Right renal pelvis (tissue), 4 donors: Measurements from ENCODE around the gene INHA. TPM values are rescaled to one million over a fixed set of nuclear protein-coding genes. Genes with fewer than 3 reads are reported as not detected.

Experiments used
- DNase-seq, 4 donors: peaks; one replicate each; pipeline ENCODE4 v3.0.0-alpha.2; 2013; ENCODE audit warnings: low read depth in 4 of 4, low spot score in 3 of 4, missing footprints in 1 of 4
- polyA plus RNA-seq, 4 donors: library from polyadenylated mRNA; unstranded; fragments of 120-200 nt; gene quantifications; one replicate each; pipeline ENCODE4 v1.2.1, GENCODE V29; 2013; ENCODE audit not compliant: insufficient read length in 4 of 4

INHA gene
- polyA plus RNA-seq, 4 donors, result 0.51 to 2.0 (median 1.6) TPM

DNA sequence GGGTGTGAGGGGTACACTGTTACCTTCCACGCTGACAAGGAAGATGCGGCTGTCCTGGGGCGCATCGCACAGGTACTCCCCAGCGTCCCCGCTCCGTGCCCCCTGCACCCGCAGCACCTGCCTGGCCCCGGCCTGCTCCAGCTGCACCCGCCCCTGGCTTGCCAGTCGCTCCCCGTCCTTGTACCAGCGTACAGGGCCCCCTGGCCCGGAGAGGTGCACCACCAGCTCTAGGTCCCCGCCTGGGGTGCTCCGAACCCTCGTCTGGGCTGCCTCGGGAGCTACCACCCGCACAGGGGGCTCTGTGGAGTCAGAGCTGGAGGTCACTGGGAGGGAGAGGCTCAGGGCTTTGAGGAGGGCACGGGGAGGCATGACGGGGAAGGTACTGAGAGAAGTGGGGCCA is 14.8 kb upstream of the INHA start:
- no peak for DNase-seq

DNA sequence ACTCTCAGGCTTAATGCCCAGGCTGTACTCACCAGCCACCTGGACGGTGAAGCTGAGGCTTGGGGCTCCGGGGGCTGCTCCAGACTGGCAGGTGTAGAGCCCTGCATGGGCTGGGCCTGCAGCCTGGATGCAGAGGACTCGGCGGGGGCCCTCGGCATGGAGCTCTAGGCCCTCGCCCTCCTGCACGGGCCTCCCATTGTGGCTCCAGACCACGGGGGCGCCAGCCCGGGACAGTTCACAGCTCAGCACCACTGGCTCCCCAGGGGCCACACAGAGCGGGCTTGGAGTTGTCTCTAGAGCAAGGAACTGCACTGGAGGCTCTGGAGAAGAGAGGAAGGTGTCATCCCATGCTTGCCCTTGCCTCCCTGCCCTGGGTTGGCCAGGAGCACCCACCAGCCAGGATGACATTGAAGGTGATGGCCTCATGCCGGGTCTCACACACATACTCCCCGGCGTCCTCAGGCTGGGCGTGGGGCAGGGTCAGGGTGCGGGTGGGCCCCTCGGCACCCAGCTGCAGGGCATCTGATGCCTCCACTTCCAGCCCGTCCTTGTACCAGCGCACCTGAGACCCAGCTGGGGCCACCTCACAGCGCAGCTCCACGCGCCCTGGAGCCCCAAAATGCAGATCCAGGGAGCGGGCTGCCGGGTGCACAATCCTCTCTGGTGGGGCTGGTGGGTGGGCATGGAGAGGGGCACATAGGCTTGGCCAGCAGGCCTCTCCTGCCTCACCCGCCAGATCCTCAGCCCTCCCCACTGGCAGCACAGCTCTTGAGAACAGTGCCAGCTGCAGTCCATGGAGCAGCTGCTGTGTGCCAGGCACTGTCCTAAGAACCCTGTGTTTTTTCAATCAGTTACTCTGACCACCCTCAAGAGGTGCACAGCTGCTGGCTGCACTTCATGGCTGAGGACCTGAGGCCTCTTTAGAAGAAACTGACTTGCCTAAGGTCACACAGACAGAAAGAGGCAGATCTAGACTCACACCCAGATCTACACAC is 14.0 kb upstream of the INHA start:
- no peak for DNase-seq

DNA sequence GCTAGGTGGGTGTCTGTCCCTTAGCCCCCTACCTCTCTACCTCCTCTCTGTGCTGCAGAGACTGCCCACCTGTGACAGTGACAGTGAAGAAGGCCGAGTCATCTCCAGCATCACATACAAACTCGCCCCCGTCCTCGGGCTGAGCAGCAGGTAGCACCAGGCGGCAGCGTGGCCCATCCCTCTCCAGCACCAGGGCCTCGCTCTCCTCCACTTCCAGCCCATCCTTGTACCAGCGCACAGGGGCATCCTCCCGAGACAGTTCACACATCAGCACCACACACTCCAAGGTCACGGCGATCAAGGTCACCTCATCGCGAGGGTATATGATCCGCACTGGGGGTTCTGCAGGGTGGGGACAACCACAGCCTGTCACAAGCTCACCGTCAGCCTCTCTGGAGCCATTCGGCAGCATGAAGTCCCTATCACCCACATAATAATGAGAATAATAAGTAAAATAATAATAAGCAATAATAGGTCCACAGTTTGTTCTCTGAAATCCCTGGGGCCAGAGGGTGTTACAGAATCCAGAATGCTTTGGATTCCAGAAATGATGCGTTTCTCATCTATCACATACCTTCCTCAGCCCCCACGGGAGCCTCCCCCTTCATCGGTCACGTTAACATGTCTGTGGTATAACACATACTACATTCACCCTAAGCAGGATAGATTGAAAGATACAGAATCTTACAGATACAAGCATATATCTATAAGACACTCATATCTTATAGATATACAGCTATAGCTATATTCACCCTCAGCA is 12.8 kb upstream of the INHA start:
- no peak for DNase-seq

DNA sequence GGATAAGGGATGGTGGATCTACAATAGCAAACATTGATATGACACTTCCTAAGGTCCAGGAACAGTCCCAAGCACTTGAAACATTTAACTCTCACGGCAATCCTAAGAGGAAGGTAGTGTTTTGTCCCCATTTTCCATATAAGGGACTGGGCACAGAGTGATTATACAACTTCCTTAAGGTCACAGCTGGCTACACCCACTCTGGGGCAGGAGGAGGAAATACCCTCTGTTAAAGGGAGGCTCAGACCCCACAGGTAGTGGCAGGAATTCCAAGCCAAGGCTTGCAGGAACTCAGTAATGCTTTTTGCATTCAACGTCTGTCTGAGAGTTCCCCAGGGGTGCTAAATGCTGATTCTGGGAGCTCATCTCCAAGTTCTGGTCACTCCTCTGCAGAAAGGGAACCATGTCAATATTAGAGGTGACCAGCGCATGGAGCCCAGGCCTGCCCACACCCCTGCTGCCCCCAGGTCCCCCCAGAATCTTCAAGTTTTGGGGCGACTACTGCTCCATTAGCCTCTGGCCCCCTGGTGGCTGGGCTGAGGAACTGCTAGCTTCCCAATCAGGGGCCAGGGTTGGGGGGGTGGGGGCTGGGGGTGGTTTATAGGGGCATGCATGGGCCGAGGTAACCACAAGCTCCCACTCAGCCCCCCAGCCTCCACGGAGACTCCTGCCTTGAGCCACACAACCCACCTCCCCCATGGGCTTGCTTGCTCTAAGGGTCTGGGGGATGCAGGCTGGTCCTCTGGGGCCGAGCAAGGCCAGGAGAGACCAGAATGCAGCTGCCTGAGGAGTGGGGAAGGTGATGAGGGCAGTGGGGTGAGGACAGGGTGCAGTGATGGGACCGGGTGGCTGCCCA is 11.8 kb upstream of the INHA start:
- DNase-seq, result no peak

DNA sequence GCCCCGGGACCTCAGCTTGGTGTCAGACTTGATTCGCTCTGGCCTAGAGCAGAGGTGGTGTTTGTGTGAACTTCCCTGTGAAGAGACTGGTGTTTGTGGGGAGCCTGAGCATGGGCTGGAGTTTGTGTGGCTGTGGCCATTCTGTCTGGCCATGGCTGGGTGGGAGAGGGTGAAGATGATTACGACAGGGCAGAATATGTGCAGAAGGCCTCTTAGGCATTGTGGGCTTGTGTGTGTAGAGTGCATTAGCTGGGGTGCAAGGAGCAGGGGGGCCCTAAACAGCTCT is 11.3 kb upstream of the INHA start:
- no peak for DNase-seq

DNA sequence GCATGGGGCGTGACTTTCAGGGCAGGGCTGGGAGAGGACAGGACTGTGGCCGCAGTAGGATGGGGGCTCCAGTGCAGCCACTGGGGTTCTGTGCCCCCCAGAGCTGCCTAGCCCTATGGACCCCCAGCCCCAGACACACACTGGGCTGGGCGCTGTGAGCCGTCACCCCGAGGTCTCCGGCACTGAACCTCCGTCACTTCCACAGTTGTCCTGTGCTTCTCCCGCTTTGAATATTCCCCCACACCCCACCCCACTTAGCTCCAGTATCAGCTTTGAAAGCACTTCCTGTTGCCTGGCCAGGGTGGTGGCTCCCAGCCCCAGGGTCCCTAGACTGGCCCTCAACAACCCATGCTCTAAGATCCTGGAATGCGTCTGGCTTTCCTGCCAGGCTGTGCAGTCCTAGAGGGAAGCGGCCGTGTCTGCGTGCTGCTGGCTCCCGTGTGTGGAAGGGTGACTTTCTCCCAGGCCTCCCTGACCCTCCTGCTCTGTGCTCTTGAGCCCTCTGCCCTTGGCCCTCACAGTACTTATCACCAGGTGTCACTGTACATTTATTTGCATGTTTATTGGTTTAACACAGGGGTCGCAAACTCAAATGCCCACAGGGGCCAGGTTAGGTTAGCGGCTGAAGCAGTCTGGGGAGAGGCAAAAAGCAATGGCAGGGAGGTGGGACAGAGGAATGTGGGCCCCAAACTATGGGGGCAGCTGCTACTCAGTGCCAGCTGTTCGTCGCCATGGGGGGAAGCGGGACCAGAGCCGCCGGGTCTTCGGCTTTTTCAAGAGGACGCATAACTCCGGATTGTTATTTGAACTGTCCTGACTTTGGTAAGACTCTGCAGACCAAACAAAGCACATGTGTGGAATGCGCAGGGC is 10.7 kb upstream of the INHA start:
- no peak for DNase-seq

DNA sequence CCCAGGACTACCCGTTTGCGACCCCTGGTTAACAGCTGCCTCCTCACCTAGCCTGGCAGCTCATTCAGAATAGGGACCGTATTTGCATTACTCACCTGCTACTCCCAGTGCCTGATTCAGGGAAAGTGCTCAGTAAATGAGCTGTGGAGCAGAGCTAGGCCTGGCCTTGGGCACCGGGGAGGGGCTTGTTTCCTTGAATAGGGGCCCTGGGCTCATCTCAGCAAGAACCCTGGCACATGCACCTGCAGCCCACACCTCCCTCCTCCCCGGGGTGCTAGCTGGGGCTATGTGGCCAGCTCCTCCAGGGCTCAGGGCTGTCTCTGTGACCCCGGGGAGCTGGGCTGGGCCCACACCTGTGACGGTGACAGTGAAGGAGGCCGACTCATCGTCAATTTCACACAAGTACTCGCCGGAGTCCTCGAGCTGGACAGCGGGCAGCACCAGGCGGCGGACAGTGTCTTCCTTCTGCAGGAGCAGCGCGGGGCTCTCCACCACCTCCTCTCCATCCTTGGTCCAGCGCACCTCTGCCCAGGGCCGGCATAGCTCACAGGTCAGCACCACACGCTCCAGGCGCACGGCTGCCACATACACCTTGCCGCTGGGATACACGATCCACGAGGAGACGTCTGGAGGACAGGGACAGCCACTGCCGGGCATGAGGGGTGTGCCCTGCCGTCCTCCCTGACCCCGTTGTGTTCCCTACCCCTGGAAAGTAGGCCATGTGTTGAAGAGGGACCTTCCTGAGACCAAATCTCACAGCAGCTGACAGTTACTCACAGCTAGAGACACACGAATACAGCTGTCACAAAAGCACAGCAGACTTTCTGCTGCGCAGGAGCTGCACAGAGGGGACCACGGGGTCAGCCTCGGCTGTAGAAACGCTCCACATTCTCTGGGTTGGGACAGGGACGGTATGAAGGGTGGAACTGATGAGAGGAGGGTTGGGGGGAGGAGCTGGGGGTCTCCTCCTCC is 9.8 kb upstream of the INHA start:
- DNase-seq, result no peak

DNA sequence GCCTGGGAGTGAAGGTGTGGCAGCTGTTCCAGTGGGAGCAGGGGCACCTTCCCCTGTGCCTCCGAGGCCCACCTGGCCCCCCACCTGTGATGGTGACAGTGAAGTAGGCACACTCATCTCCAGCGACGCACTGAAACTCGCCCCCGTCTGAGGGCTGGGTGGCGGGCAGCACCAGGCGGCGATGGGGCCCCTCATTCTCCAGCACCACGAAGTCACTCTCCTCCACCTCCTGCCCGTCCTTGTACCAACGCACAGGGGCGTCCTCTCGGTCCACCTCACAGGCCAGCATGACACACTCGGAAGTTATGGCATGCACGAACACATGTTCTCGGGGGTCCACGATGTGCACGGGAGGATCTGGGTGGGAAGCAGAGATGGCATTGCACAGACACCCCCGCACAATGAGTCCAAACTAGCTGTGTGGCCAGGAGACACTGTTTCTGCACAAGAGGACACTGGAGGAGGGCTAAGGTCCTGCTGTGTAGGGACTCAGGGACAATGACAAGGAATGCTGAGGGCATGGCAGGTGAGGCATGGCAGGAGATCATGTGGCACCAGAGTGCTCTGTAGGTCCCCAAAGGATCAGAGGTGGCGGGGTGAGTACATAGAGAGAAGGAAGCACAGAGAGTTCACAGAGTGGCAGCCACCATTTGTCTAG is 8.7 kb upstream of the INHA start:
- DNase-seq, result no peak

DNA sequence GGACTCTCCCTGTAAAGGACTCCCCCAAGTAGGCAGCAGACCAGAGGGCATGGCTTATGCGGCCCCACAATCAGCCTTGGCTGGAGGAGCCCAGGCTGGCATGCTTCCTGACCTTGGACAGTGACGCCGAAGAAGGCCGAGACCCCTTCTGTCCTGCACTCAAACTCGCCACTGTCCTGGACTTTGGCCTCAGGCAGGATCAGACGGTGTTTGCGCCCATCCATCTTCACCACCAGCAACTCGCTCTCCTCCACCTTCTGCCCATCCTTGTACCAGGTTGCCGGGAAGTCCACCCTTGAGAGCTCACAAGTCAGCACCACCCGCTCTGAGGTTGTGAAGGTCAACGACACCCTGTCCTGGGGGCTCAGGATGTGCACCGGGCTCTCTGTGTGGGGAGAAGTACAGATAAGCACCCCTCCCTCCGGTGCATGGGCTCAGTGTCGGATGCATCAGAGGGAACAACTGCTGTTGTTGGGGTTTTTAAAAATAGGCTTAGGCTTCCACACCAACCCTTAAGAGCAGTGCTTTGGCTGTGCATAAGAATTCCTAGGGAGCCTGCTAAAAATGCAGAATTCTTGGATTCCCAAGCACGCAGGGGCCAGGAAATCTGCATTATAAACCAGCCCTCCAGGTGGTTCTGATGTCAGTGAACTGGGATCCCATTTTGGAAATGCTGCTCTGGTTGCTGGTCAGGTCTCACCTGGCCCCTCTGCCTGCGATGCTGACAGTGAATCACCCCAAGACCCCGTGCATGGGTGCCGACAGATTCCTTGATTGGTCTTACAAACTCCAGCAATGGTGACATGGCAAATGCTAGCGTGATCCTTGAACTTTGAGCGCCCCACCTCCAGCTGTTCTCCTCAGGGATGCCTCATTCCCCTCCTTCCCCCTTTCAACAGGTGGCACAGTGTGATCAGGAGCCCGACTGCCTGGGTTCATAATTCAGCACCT is 6.7 kb upstream of the INHA start:
- no peak for DNase-seq

DNA sequence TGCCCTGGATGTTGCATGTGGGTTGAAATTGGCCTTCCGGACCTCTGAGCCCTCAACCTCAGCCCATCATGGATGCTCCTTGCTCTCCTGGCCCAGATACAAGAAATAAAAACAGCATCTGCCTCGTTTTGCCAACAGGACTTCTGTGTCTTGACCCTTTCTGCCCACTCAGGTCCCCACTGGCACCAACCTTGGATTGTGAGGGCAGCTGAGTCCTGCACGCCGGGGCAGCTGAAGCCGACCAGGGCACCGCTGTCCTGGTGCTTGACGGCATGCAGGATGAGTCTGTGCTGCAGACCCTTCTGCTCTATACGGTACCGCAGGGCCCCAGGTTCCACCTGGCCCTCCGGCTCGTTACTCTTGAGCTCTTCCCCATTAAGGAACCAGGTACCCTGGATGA is 5.5 kb upstream of the INHA start:
- no peak for DNase-seq

DNA sequence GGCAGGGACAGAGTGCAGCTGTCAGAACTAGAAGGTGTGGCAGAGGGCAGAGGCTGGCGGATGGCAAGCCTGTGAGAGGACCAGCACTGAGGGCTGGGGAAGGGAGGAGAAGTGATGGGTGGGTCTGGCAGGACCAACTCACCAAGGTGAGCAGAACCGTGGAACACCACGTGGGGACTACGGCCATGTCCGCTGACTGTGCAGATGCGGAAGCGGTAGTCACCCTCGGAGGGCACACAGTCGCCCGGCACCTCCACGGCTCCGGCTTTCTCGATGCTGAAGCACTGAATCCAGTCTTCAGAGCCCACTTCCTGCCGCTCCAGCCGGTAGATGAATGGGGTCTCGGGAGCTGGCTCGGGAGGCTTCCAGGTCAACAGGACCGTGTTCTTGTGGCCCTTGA is 5.0 kb upstream of the INHA start:
- no peak for DNase-seq

DNA sequence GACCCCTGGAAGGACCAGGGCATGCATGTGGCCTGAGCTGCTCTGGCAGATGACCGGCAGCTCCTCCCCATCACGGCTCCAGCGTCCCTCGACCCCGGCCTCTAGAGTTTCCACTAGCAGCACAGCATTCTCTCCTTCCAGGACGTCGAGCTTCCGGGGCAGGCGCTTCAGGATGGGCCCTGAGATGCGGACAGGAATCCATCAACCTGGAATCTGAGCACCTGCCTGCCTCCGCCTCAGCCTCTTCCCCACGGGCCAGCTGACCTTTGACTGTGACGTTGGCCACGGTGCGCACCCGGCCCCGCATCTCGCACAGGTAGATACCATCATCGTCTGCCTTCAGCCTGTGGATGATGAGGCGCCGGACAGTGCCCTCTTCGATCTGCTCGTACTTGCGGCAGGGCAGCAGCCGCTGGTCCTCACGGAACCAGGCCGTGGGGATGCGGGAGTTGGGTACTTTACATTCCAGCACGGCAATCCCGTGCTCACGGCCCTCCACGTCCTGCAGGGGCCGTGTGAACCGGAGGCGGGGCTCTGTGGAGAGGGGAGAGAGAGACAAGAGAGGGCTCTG is 4.2 kb upstream of the INHA start:
- no peak for DNase-seq

DNA sequence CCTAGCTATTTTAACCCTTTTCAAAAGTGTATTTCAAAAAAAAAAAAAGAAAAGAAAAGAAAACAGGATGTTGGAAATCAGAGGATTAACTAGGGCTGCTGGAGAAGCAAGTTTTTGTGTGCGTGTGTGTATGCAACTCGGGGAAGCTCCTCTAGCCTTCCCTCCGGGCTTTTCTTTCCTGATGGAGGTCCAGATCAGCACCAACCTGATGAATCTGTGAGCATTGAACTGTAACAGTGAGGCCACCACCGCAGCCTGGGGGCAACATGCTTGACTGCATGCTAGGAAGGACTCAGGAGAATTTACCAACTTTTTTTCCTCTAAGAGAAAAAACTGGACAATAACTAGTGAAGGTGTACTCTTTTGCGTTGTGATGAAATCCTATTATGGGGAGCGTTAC is 3.1 kb upstream of the INHA start:
- no peak for DNase-seq

DNA sequence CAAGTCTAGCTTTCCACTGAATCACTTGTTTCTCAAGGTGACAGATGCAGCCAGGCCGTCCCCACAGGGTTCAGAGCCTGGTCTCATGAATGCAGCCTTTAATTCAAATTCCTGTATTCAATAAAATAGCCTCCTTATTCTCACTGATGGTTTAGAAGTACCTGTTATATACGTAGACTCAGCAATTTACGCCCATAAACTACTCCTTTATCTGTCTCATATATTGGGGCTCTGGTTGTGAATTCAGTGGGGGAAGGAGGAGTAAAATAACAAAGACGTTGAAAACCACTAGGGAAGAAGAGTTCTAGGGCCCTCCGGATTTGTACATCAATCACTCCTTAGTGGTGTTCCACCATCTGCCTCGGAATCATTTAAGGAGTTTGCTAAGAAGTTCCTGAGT is 2.5 kb upstream of the INHA start:
- no peak for DNase-seq

DNA sequence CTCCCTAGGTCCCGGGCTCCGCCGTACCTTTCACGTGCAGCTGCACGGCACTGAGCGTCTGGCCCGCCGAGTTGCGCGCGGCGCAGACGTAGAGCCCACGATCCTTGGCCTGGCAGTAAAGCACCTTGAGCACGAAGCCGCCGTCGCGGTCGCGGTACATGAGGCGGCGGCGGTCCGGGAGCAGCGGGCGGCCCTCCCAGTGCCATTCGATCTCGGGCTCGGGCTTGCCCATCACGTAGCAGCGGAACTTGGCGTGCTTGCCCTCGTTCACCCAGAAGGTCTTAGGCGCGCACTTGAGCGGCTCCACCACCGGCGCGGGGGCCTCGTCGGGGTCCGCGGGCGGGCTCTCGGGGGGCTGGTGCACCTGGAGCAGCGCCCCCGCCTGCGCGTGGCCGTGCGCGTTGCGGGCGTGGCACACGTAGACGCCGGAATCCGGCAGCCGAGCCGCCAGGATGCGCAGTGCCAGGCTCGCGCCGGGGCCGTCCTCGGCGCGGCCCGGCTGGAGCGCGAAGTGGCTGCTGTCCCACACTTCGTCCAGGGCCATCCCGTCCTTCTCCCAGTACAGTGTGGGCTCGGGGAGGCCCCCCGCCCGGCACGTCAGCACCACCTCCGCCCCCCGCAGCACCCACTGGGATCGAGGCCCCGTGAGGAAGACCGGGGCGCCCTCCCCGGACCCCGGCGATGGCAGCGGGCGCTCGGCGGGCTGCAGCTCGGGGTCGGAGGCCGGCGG is 1.8 kb upstream of the INHA start:
- no peak for DNase-seq

DNA sequence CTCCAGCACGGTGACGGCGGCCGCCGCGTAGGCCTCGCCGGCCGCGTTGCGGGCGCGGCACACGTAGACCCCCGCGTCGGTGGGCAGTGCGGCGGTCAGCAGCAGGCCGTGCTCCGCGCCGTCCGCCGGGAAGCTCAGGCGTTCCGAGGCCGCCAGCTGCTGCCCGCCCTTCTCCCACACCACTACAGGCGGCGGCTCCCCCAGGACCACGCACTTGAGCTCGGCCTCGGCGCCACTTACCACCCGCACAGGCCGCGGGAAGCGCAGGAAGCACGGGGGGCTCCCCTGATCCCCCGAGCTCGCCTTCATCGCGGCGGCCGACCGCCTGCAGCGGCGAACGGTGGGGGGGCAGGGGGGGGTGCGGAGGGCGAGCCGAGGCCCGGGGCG is 1.2 kb upstream of the INHA start:
- DNase-seq, result no peak
